Keratinocyte (primary cell): ENCODE results near the gene TNFRSF14.

Source experiments
- EZH2 ChIP-seq: IDR thresholded peaks from one replicate; pipeline ENCODE4 v1.6.1; 2012; ENCODE audit warnings: inconsistent platforms, mild to moderate bottlenecking, low read length, moderate library complexity
- TF ChIP-seq, protein P1 (sequence below), 3 experiments: IDR thresholded peaks in 1 of 3; conservative IDR thresholded peaks in 1 of 3; optimal IDR thresholded peaks in 1 of 3; 2 replicates in 2 of 3; 3 replicates in 1 of 3; pipeline versions ENCODE3 to v1.5.1; 2011; ENCODE audit warnings: low read length in 3 of 3, mild to moderate bottlenecking in 3 of 3, moderate library complexity in 2 of 3, control low read depth in 1 of 3, inconsistent platforms in 1 of 3; ENCODE audit not compliant: insufficient read depth in 2 of 3; ENCODE audit errors: extremely low read depth in 1 of 3

DNA sequence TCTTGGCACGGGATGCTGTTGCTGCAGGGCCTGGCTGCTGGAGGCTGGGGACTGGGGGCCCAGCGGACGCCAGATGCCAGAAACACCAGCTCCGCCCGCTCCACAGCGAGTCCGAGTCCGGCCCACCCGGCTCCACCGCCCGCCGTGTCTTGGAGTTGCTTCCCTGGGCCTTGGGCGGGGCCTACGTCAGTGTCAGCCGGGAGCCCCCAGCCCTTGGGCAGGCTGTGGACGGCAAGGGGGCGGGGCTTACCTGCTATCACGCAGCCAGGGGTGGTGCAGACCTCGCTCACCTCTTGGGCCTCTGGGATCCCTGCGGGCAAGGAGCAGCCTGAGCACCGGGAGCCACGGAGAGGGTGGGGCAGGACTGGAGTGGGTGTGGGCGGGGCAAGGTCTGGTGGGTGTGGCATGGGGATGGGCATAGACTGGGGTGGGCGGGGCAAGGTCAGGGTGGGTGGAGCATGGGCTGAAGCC is 54.9 kb downstream of the TNFRSF14 start:
- TF ChIP-seq, protein P1, sequence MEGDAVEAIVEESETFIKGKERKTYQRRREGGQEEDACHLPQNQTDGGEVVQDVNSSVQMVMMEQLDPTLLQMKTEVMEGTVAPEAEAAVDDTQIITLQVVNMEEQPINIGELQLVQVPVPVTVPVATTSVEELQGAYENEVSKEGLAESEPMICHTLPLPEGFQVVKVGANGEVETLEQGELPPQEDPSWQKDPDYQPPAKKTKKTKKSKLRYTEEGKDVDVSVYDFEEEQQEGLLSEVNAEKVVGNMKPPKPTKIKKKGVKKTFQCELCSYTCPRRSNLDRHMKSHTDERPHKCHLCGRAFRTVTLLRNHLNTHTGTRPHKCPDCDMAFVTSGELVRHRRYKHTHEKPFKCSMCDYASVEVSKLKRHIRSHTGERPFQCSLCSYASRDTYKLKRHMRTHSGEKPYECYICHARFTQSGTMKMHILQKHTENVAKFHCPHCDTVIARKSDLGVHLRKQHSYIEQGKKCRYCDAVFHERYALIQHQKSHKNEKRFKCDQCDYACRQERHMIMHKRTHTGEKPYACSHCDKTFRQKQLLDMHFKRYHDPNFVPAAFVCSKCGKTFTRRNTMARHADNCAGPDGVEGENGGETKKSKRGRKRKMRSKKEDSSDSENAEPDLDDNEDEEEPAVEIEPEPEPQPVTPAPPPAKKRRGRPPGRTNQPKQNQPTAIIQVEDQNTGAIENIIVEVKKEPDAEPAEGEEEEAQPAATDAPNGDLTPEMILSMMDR (optimal IDR thresholded peaks at IDR 0.05 in 1 of 3, IDR thresholded peaks at IDR 0.05 in 1 of 3, conservative IDR thresholded peaks at IDR 0.05 in 1 of 3; ENCODE audit: extremely low read depth in 1 of 3, insufficient read depth in 2 of 3, low read length in 3 of 3), result no peak
- no peak for TF ChIP-seq EZH2
